GM18508 (cell line): ENCODE data around the gene CDKN1A.
"Not testable (repeated sequence)": the region's sequence is repeated elsewhere in the genome, so short reads cannot be mapped to it uniquely, and the experiment has no call there.

Experiments used
- ATAC-seq: cut with Tn5 transposase; IDR thresholded peaks from one replicate; pipeline ENCODE4 v1.9.1; 2021; ENCODE audit warnings: moderate number of reproducible peaks; ENCODE audit not compliant: insufficient read depth, unreplicated experiment

CDKN1A gene

GRCh38 chr6:36692861-36693702, 14.6 kb downstream of the CDKN1A start:
- ATAC-seq, result no peak

DNA sequence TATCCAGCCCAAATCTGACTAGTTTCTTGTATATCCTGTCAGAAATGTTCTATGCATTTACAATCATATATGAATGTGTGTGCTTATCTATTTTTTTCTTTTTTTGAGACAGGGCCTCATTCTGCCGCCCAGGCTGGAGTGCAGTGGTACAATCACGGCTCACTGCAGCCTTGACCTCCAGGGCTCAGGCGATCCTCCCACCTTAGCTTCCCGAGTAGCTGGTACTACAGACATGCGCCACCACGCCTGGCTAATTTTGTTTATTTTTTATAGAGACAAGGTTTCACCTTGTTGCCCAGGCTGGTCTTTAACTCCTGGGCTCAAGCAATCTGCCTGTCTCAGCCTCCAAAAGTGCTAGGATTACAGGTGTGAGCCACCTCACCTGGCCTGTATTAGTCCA, 16.1 kb downstream of the CDKN1A start:
- ATAC-seq, result no peak

DNA sequence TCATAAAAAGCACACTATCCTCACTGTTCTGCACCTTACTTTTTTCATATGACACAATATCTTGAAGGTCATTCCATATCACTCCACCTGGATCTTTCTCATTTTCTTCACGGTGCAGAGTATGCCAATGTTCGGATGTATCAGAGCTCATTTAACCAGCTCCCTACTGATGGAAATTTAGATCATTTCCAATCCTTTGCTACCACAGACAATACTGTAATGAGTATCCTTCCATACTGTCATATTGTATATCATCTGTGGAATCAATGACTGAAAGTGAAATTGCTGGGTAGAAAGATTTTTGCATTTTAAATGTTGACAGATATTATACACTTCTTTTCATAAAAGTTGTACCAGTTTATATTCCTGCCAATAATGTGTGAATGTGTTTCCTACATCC, 16.9 kb downstream of the CDKN1A start:
- ATAC-seq, result no peak

DNA sequence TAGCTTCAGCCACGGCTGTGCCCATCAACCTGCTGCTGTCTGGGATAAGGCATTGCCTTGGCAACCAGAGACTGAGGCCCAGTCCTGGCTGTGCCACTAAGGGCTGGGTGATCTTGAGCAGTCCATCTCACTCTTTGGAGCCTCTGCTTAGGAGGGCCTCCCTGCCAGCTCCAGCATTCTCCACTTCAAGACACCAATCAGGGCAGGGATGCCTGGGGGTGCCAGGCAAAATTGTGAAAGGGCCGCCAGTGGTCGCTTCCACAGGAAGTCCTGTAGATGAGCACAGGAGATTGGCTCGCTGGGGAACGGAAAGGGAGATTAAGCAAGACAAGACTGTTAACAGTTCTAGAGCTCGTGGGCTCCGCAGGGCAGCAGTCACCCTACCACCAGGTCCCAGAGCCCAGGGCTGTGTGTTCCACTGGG, 19.0 kb downstream of the CDKN1A start, which contains the start of gene RAB44:
RAB44 (plus strand) TSS at position 346 of the 423 bp plus-strand sequence. CDS start 6,410 bp downstream, outside the sequence.
- no peak for ATAC-seq

DNA sequence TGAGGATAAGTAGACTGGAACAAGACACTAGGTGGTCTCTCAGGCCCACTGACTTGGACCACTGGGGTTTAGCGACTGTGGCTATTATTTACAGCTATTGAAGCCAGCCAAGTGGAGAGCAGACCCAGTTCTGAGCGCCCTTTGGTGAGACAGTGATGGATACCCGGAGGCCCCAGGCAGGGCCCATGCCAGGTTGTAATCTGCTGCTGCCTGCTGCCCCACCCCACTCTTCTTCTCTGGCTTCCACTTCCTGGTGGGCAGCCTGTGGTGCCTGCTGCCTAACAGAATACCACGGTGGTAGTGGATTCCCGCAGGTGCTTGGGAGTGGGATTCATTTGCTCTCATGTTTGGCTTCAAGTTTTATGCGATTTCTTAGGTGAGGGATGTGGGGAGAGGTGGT, 19.7 kb downstream of the CDKN1A start:
- ATAC-seq, result no peak

DNA sequence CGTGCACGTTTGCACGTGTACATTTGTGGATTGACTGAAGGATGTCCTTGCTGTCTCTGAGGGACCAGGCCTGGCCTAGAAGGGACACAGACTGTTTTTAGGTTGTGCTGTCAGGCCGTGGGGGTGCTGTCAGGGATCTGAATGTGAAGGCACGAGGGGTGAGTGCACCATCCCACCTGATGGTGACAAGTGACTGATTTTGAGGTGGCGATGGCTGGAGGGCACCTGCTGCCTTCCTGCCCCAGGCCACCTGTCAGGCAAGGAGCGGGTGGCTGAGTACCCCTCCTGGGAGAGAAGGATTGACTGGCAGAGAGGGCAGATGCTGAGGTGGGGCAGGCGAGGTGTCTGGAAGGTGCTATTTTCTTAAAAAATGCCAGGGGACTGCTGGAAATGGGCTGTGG, 20.4 kb downstream of the CDKN1A start:
- no peak for ATAC-seq

DNA sequence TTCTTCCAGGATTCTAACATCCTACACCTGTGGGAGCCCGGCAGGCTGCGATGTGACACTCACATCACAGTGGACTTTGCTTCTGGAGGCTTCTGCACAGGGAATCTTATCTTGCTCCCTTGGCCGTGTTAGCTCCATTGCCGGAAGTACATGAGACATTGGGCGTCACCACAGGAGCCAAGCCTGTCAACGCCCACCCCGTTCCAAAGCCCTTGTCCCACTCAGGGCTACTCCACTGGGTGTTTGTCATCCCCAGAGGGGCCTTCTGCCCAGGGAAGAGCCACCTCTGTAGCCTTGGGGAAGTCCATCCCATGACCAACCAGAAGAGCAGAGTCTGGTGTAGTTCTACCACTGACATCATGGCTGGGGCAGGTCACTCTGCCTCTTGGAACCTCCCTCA, 20.8 kb downstream of the CDKN1A start:
- no peak for ATAC-seq

DNA sequence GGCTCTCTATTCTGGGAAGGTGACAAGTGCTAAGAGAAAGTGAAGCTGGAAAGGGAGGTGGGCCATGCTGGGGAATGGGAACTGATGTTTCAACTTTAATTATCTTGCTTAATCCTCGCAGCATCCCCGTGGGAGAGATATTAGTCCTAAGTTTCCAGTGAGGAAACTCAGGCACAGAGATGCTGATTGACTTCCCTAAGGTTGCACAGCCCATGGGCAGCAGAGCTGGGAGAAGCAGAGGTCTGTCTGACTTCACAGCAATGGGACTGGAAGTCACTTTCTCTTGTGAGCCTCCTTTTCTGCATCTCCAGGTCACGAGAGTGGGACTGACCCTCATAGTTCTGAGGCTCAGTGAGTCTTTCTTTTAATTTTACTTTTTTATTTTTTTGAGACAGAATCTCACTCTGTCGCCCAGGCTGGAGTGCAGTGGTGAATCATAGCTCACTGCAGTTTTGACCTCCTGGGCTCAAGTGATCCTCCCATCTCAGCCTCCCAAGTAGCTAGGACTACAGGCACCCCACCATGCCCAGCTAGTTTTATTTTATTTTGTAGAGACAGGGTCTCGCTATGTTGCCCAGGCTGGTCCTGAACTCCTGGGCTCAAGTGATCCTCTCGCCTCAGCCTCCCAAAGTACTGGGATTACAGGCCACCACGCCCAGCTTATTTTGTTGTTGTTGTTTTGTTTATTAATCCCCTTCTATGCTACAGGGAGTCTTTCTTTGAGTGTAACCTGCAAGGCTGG, 21.7 kb downstream of the CDKN1A start:
- no peak for ATAC-seq

GRCh38 chr6:36700831-36701230, 22.3 kb downstream of the CDKN1A start:
- no peak for ATAC-seq

GRCh38 chr6:36701401-36701991, 23.0 kb downstream of the CDKN1A start:
- ATAC-seq, result no peak

GRCh38 chr6:36702656-36703055, 24.1 kb downstream of the CDKN1A start:
- no peak for ATAC-seq

DNA sequence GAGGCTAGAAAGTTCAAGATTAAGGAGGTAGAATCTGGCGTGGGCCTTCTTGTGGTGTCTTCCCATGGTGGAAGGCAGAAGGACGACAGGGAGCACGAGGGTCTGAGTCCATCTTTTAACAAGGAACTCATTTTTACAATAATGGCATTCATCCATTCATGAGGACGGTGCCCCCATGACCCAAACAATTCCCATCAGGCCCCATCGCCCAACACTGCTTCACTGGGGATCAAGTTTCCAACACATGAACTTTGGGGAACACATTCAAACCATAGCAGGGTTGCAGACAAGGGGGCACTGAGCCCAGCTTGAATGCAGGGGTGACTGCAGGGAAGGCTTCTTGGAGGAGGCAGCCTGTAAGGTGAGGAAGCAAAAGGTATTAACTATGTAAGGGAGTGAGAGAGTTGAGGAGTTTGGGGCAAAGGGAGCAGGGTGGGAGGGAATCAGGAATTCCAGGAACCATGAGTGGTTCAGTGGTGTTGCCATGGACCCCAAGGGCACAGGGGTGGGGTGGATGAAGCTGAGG, 24.6 kb downstream of the CDKN1A start:
- no peak for ATAC-seq

- no peak for ATAC-seq
These were observed 25.5 kb downstream of the CDKN1A start for GRCh38 chr6:36703982-36704381.

GRCh38 chr6:36704961-36705577, 26.6 kb downstream of the CDKN1A start:
- not testable (repeated sequence) for ATAC-seq

- no peak for ATAC-seq
These were observed 27.8 kb downstream of the CDKN1A start for GRCh38 chr6:36706339-36706738.

DNA sequence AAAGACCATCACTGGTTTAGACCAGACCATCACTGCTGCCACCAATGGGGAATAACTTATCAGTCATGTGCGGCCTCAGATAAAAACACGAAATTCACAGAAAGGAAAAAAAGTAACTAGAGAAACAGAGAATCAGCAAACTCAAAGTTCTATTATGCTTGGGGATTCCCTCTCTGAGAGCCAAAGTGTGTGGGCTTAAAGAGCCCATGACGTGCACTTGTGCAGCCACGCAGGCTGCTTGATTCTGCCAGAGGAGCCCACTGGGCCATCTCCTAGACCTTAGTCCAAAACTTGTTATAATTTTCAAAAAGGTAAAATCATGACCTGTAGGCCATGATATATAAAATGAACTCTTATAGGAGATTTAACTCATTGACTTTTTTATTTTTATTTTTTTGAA, 34.3 kb downstream of the CDKN1A start:
- ATAC-seq, result no peak

- no peak for ATAC-seq
These were observed 35.3 kb downstream of the CDKN1A start for GRCh38 chr6:36713846-36714245.

DNA sequence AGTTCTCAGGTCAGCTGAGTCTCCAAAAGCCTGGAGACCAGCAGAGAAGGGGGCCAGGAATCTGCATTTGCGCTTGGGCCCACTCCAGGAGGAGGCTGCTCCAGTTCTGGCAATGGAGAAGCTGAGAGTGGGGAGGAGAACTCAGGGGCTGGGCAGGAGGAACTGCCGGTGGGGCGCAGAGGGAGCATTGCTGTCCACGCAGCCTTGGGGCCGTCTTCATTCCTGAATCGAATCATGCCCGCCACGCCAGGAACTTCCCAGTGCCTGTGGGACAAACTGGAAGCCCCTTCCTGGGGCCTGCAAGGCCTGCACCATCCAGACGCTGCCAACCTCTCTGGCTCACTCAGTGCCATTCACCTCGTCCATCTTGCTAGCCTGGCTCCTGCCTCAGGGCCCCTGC, 36.0 kb downstream of the CDKN1A start:
- ATAC-seq, result no peak

GRCh38 chr6:36715469-36715868, 37.0 kb downstream of the CDKN1A start:
- ATAC-seq, result no peak

GRCh38 chr6:36716476-36717093, 38.1 kb downstream of the CDKN1A start:
- no peak for ATAC-seq
